Measurements from ENCODE around the gene APOC1. TPM values are rescaled to one million over a fixed set of nuclear protein-coding genes. Genes with fewer than 3 reads are reported as not detected.
A peak's percentile ranks its signal among the peaks of the same experiment; 100 is the strongest.

The APOC1 gene
- total RNA-seq, 1 experiment from 2014 or later = 48.5 TPM

DNA sequence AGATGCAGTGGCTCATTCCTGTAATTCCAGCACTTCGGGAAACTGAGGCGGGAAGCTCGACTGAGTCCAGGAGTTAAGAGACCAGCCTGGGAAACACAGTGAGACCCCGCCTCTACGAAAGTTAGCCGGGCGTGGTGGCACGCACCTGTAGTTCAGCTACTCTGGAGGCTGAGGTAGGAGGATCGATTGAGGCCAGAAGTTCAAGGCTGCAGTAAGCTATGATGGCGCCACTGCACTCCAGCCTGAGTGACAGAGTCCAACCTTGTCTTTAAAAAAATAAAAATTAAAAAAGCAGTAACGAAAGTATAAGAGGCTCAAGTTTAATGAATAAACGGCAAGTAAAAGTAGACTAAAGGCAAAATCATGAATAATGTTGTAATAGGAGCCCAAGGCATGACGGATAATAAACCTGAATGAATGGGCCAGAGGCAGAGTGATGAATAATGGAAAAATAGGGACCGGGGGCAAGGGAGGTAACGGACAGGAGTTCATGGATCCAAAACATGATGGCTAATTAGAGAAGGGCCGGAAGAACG is 24.5 kb upstream of the APOC1 start:
- Histone ChIP-seq H3K9me3 (ENCODE audit: control insufficient read depth, insufficient read depth, low read depth, low read length) (no peaks in the 10 kb centered on the region), H3K4me3 (ENCODE audit: low read depth in 2 of 2, low read length in 2 of 2) (peak overlapping the region; percentile 42 to 65), H3K36me3 (ENCODE audit: control insufficient read depth, insufficient read depth, low read length) (peaks cover 18% of the 10 kb centered on the region), H3K4me1 (ENCODE audit: control insufficient read depth, insufficient read depth, low read length) (peaks cover 7% of the 10 kb centered on the region; the same call in 1 of the 2 replicates), H3K27me3 (ENCODE audit: control insufficient read depth, insufficient read depth, low read length) (no peaks in the 10 kb centered on the region), H3K27ac (ENCODE audit: low read length) (peak overlapping the region; percentile 93)
- DNase-seq (ENCODE audit: low read depth, low spot score) (no peak), ATAC-seq (no peak)
- ChIA-PET POLR2A (interaction anchor here (0.6 kb wide), 1 partner anchor 41 kb away, joined by 22 read pairs; no protein-coding TSS in a partner anchor), CTCF (interaction anchor here (0.5 to 1.0 kb wide), 3 partner anchors 14 to 118 kb away, joined by 3 to 10 read pairs (median 5); no protein-coding TSS in a partner anchor)
- in situ Hi-C loops (cut with HindIII; ENCODE audit: low pct_unique_long_range_greater_than_20kb, low sequenced_read_pairs) (no loop called here), intact Hi-C loops (cut with micrococcal nuclease; ENCODE audit: unreplicated experiment) (no loop called here)
- BruUV-seq (replicated peaks) = TSS peak; percentile 98
- no peak for TF ChIP-seq SIN3A (IDR thresholded peaks at IDR 0.05; ENCODE audit: borderline replicate concordance, insufficient read depth, low read depth, low read length)
- TF ChIP-seq, protein P1, sequence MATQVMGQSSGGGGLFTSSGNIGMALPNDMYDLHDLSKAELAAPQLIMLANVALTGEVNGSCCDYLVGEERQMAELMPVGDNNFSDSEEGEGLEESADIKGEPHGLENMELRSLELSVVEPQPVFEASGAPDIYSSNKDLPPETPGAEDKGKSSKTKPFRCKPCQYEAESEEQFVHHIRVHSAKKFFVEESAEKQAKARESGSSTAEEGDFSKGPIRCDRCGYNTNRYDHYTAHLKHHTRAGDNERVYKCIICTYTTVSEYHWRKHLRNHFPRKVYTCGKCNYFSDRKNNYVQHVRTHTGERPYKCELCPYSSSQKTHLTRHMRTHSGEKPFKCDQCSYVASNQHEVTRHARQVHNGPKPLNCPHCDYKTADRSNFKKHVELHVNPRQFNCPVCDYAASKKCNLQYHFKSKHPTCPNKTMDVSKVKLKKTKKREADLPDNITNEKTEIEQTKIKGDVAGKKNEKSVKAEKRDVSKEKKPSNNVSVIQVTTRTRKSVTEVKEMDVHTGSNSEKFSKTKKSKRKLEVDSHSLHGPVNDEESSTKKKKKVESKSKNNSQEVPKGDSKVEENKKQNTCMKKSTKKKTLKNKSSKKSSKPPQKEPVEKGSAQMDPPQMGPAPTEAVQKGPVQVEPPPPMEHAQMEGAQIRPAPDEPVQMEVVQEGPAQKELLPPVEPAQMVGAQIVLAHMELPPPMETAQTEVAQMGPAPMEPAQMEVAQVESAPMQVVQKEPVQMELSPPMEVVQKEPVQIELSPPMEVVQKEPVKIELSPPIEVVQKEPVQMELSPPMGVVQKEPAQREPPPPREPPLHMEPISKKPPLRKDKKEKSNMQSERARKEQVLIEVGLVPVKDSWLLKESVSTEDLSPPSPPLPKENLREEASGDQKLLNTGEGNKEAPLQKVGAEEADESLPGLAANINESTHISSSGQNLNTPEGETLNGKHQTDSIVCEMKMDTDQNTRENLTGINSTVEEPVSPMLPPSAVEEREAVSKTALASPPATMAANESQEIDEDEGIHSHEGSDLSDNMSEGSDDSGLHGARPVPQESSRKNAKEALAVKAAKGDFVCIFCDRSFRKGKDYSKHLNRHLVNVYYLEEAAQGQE (IDR thresholded peaks at IDR 0.05; ENCODE audit: insufficient read depth in 1 of 2, low read depth in 2 of 2, low read length in 1 of 2) = no peak
- TF ChIP-seq, protein P2, sequence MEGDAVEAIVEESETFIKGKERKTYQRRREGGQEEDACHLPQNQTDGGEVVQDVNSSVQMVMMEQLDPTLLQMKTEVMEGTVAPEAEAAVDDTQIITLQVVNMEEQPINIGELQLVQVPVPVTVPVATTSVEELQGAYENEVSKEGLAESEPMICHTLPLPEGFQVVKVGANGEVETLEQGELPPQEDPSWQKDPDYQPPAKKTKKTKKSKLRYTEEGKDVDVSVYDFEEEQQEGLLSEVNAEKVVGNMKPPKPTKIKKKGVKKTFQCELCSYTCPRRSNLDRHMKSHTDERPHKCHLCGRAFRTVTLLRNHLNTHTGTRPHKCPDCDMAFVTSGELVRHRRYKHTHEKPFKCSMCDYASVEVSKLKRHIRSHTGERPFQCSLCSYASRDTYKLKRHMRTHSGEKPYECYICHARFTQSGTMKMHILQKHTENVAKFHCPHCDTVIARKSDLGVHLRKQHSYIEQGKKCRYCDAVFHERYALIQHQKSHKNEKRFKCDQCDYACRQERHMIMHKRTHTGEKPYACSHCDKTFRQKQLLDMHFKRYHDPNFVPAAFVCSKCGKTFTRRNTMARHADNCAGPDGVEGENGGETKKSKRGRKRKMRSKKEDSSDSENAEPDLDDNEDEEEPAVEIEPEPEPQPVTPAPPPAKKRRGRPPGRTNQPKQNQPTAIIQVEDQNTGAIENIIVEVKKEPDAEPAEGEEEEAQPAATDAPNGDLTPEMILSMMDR (IDR thresholded peaks at IDR 0.05) = no peak
- no peak for TF ChIP-seq TCF7L2 (IDR thresholded peaks at IDR 0.05; ENCODE audit: low read depth, low read length)
- no peak for TF ChIP-seq POLR2AphosphoS5 (IDR thresholded peaks at IDR 0.05; ENCODE audit: low read depth, low read length)

DNA sequence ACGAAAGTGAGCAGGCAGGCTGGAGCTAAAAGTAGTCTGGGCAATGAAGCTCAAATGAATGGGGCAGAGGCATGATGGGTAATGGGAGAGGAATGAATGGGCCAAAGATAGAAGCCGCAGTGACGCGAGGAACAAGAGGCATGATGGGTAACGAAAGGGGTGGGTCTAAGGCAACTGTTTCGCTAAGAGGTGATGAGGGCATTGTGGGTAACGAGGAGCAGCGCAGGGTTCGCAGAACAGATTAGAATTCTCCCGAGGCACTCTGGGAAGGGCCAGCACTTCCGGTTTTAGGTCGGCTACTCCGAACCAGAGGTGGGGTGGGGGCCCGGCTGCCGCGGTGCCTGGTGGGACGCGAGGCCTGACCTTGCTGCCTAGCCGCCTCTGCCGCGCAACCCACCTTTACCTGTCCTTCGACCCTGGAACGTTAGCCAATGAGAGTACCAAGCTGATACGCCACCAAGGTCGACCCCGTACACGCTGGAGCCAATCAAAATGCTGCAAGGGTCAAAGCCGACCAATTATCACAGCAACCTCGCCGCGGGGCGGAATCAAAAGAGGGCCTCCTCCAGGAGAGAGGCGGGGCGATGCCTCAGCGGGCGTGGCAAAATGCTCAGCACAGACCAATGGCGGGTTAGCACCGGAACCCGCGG is 23.9 kb upstream of the APOC1 start:
- peak; percentile 97 for DNase-seq (ENCODE audit: low read depth, low spot score)
- Histone ChIP-seq H3K27ac (ENCODE audit: low read length) (peak overlapping the region; percentile 93), H3K4me1 (ENCODE audit: control insufficient read depth, insufficient read depth, low read length) (peaks cover 7% of the 10 kb centered on the region; the same call in 1 of the 2 replicates), H3K27me3 (ENCODE audit: control insufficient read depth, insufficient read depth, low read length) (no peaks in the 10 kb centered on the region), H3K4me3 (ENCODE audit: low read depth in 2 of 2, low read length in 2 of 2) (peak overlapping the region; percentile 42 to 65), H3K36me3 (ENCODE audit: control insufficient read depth, insufficient read depth, low read length) (peaks cover 18% of the 10 kb centered on the region), H3K9me3 (ENCODE audit: control insufficient read depth, insufficient read depth, low read depth, low read length) (no peaks in the 10 kb centered on the region)
- in situ Hi-C loops (cut with HindIII; ENCODE audit: low pct_unique_long_range_greater_than_20kb, low sequenced_read_pairs) (no loop called here), intact Hi-C loops (cut with micrococcal nuclease; ENCODE audit: unreplicated experiment) (no loop called here)
- BruUV-seq (replicated peaks) = no TSS peak
- ChIA-PET CTCF (interaction anchor here (0.6 to 1.0 kb wide), 2 partner anchors 14 to 119 kb away, joined by 5 to 10 read pairs; no protein-coding TSS in a partner anchor), POLR2A (interaction anchor here (0.6 kb wide), 1 partner anchor 42 kb away, joined by 22 read pairs; no protein-coding TSS in a partner anchor)
- TF ChIP-seq POLR2AphosphoS5 (IDR thresholded peaks at IDR 0.05; ENCODE audit: low read depth, low read length) (peak; percentile 95), TCF7L2 (IDR thresholded peaks at IDR 0.05; ENCODE audit: low read depth, low read length) (0 out of 2 replicates have a peak, but pooled peaks have one; percentile 36), SIN3A (IDR thresholded peaks at IDR 0.05; ENCODE audit: borderline replicate concordance, insufficient read depth, low read depth, low read length) (peak; percentile 91; the same call in 1 of the 2 replicates)
- TF ChIP-seq, protein P2 (IDR thresholded peaks at IDR 0.05) = no peak
- TF ChIP-seq, protein P1 (IDR thresholded peaks at IDR 0.05; ENCODE audit: insufficient read depth in 1 of 2, low read depth in 2 of 2, low read length in 1 of 2) = no peak
- ATAC-seq = peak; percentile 92

Measured in Panc1 (cell line).